Measurements from ENCODE around the gene PRLH. TPM values are rescaled to one million over a fixed set of nuclear protein-coding genes. Genes with fewer than 3 reads are reported as not detected.

The PRLH gene
- total and polyA plus RNA-seq, 2 of the 13 experiments (the other 11 are each of a cell fraction or from before 2014, with no cell fraction given), result not detected

GRCh38 chr2:237590272-237591140 lies 24.1 kb downstream of the PRLH start, which contains the start of gene RAB17 (continued):
- peak; percentile 82 for TF ChIP-seq ZNF18 (CRISPR knock-in tag; IDR thresholded peaks at IDR 0.05; ENCODE audit: insufficient replicate concordance)
- TF ChIP-seq ZNF260 (CRISPR knock-in tag; IDR thresholded peaks at IDR 0.05; ENCODE audit: borderline replicate concordance, low read depth), result no peak
- TF ChIP-seq HDAC6 (IDR thresholded peaks at IDR 0.05; ENCODE audit: low read depth, low read length), result no peak
- peak; percentile 78 for TF ChIP-seq POLR2G (IDR thresholded peaks at IDR 0.05; ENCODE audit: low read depth, low read length)
- TF ChIP-seq SRSF1 (optimal IDR thresholded peaks at IDR 0.05; ENCODE audit: low read depth, low read length), result no peak
- peak; percentile 95 for TF ChIP-seq SAP130 (CRISPR knock-in tag; IDR thresholded peaks at IDR 0.05; ENCODE audit: low read depth)
- TF ChIP-seq IRF1 (CRISPR knock-in tag; IDR thresholded peaks at IDR 0.05; ENCODE audit: low read depth), result no peak; the same call in 1 of the 2 replicates
- TF ChIP-seq MLXIP (CRISPR knock-in tag; IDR thresholded peaks at IDR 0.05; ENCODE audit: borderline replicate concordance), result no peak
- peak; percentile 76; the same call in 1 of the 2 replicates for TF ChIP-seq NAIF1 (CRISPR knock-in tag; IDR thresholded peaks at IDR 0.05; ENCODE audit: borderline replicate concordance)
- no peak for TF ChIP-seq ZFAT (CRISPR knock-in tag; conservative IDR thresholded peaks at IDR 0.05)
- peak; percentile 89; the same call in 1 of the 2 replicates for TF ChIP-seq ZNF552 (CRISPR knock-in tag; IDR thresholded peaks at IDR 0.05; ENCODE audit: borderline replicate concordance)
- no peak for TF ChIP-seq FUBP1 (CRISPR knock-in tag; IDR thresholded peaks at IDR 0.05; ENCODE audit: borderline replicate concordance)
- TF ChIP-seq ZBTB26 (CRISPR knock-in tag; IDR thresholded peaks at IDR 0.05; ENCODE audit: borderline replicate concordance), result no peak; the same call in 1 of the 2 replicates
- peak; percentile 91 for TF ChIP-seq BCL6 (CRISPR knock-in tag; IDR thresholded peaks at IDR 0.05)
- peak; percentile 95 for TF ChIP-seq ZNF670 (CRISPR knock-in tag; IDR thresholded peaks at IDR 0.05; ENCODE audit: borderline replicate concordance)
- no peak for TF ChIP-seq ZNF704 (CRISPR knock-in tag; IDR thresholded peaks at IDR 0.05; ENCODE audit: borderline replicate concordance)
